GM12891 (cell line): Measurements from ENCODE around the gene XIST.
A peak's percentile ranks its signal among the peaks of the same experiment; 100 is the strongest.

Experiments used
- DNase-seq: peaks from one replicate; pipeline ENCODE4 v3.0.0; 2011; ENCODE audit warnings: low spot score; ENCODE audit not compliant: insufficient read length
- FAIRE-seq: peaks from 2 replicates; lab custom pipeline; 2011; peaks lifted over from hg19 to GRCh38; lab: Jason Lieb, UNC
- PAX5 ChIP-seq: IDR thresholded peaks from 2 replicates; pipeline ENCODE4 v1.6.1; 2011; ENCODE audit warnings: low read length, moderate library complexity, mild to moderate bottlenecking; ENCODE audit not compliant: insufficient read depth, severe bottlenecking
- POLR2A ChIP-seq: IDR thresholded peaks from 2 replicates; pipeline ENCODE4 v1.6.1; 2011; ENCODE audit warnings: low read depth, low read length, control low read depth
- POLR2AphosphoS5 ChIP-seq: IDR thresholded peaks from 2 replicates; pipeline ENCODE4 v1.6.1; 2011; ENCODE audit warnings: low read depth, low read length, control low read depth
- POU2F2 ChIP-seq: IDR thresholded peaks from 2 replicates; pipeline ENCODE4 v1.6.1; 2011; ENCODE audit warnings: low read depth, mild to moderate bottlenecking, control low read depth, low read length, moderate library complexity
- SPI1 ChIP-seq: IDR thresholded peaks from 2 replicates; pipeline ENCODE4 v1.6.1; 2011; ENCODE audit warnings: low read depth, low read length, control low read depth
- TAF1 ChIP-seq: IDR thresholded peaks from 2 replicates; pipeline ENCODE4 v1.6.1; 2011; ENCODE audit warnings: low read depth, low read length, control low read depth

The XIST gene

DNA sequence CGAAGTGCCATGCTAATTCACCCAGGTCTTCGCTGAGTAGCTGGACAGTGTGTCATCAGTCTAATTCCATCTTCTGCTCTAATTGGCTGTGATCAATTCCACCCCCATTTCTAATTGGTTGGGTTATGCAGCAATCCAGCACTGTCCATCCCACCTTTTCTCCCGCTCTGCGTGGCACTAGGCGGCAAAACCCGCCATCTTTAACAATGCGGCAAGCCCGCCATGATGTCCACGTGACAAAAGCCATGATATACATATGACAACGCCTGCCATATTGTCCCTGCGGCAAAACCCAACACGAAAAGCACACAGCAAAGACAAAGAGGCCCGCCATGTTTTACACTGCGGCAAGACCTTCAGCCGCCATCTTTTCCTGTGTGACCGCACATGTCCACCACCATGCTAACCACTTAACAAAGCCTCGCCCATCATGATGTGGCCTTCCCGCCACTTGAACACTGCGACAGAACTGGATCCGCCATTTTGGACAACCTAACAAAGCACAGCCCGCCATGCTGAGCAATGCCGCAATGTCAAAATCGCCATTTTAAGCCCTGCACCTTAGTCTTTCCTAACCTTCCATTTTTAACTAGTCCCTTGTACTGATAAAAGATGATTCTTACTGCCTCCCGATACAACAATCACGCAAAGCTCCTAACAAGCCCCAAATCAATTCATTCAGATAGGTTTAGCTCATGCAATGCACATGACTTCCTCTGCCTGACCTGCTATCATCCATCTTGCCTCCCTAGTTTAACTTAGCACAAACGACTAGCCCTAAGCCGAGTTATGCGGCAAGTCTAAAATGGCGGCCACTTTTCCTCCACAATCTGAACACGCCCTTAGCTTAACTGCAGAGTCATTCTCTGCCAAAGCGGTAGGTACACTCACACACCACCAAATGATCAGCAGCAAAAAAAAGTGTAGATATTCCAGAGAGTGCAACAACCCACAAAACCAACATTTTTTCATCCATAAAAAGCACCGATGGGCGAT, 1.2 kb downstream of the XIST start:
- FAIRE-seq, result no peak
- TF ChIP-seq POU2F2, result no peak
- no peak for TF ChIP-seq PAX5
- TF ChIP-seq SPI1, result no peak
- no peak for TF ChIP-seq POLR2AphosphoS5
- no peak for TF ChIP-seq POLR2A
- no peak for TF ChIP-seq TAF1
- no peak for DNase-seq

- DNase-seq (peak; percentile 5), FAIRE-seq (peak; percentile 82)
- TF ChIP-seq TAF1, result no peak
- no peak for TF ChIP-seq POLR2AphosphoS5
- no peak for TF ChIP-seq PAX5
- no peak for TF ChIP-seq SPI1
- TF ChIP-seq POLR2A, result no peak
- TF ChIP-seq POU2F2, result no peak
Observed at GRCh38 chrX:73850124-73851013, 2.1 kb downstream of the XIST start.

GRCh38 chrX:73849073-73849472, 3.4 kb downstream of the XIST start:
- no peak for TF ChIP-seq POLR2A
- no peak for TF ChIP-seq SPI1
- TF ChIP-seq TAF1, result no peak
- no peak for TF ChIP-seq POU2F2
- no peak for TF ChIP-seq POLR2AphosphoS5
- no peak for TF ChIP-seq PAX5
- no peak for FAIRE-seq
- no peak for DNase-seq

GRCh38 chrX:73847991-73848390, 4.5 kb downstream of the XIST start:
- FAIRE-seq, result no peak
- TF ChIP-seq SPI1, result no peak
- TF ChIP-seq POLR2AphosphoS5, result no peak
- TF ChIP-seq POU2F2, result no peak
- TF ChIP-seq PAX5, result no peak
- no peak for TF ChIP-seq TAF1
- TF ChIP-seq POLR2A, result no peak
- DNase-seq, result no peak

GRCh38 chrX:73847100-73847499, 5.4 kb downstream of the XIST start:
- FAIRE-seq, result no peak
- no peak for DNase-seq
- TF ChIP-seq PAX5 (no peak), POLR2AphosphoS5 (no peak), POLR2A (no peak), POU2F2 (no peak), SPI1 (no peak), TAF1 (no peak)

GRCh38 chrX:73842541-73843234, 9.8 kb downstream of the XIST start:
- FAIRE-seq, result no peak
- TF ChIP-seq PAX5 (no peak), POLR2A (no peak), POU2F2 (no peak), POLR2AphosphoS5 (no peak), SPI1 (no peak), TAF1 (no peak)
- no peak for DNase-seq

DNA sequence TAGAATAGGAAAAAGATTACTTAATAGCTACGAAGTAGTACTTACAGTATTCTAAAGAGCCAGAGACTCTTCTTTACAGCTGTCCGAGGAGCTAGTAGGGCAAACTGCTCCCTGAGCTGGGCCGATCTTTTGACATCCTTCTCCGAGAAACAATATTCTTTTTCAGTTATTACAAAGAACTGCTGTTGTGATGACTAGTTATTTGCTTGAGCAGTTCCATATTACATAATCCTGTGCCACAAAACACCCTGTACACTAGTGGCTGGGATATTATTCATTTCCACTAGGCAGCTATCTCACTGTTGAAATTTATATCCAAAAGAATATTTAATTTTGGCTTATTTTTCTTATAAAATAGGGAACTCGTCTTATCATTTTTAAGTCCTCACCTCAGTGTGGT, 11.2 kb downstream of the XIST start:
- TF ChIP-seq SPI1 (no peak), POLR2A (no peak), POLR2AphosphoS5 (no peak)
- DNase-seq (no peak), FAIRE-seq (no peak)

DNA sequence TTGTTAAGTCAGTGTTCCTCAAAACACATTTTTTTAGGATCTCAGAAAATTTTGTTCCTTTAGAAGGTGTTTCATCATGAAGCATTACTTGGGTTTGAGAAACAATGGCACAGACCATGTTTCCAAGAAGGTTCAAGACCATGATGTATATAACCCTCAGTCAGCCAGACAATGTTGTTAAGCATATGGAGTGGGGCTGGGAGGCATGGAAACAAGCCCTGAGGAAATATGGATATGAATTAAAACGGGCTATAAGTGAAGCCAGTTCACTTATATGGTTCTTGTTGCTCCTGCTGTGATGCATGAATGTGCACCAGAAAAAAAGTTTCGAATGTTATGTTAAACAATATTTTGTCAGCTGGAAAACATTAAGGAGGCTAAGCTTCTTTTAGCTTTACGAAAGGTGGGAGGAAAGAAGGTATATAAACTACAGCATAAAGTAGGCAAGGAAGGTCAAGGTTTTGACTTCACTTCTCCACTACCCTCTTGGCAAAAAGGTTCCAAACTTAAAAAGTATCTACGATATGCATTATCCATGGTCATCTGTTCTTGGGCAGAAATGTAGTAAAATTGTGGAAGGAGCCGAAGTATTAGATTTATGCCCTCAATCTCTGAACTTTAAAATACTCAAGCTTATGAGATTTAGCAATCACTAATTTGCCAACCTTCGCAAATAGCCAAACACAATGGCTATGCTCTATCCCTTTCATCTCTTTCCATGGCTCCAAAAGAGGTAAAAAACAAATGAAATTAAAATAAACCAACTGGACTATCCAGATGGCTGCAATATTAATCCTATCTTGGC, 12.2 kb downstream of the XIST start:
- no peak for FAIRE-seq
- no peak for DNase-seq
- TF ChIP-seq SPI1, result no peak
- no peak for TF ChIP-seq POLR2AphosphoS5
- no peak for TF ChIP-seq POLR2A
